ENCODE data around the gene RBFOX2.
"Not testable (repeated sequence)": the region's sequence is repeated elsewhere in the genome, so short reads cannot be mapped to it uniquely, and the experiment has no call there.

RBFOX2 gene

DNA sequence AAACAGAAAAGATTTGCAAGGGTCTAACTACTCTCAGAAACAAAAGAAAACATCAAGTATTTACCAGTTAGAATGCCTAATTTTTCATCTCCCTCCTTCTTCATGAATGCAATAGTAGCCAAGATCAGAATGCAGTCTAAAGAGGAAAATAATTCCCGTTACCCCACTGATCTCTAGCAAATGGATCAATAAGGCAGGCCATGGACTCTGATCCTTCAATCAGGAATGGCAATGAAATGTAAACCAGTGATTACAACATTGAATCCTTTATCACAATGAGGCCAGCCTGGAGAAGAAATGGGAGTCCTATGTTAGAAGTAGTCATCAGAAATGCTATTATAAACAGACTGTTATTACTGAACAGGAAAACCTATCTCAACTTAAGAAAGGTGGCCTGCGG lies 204.4 kb downstream of the RBFOX2 start:
- Histone ChIP-seq H3K27me3 (ENCODE audit: control insufficient read depth in 2 of 2, insufficient read depth in 2 of 2, low read length in 2 of 2) (no peaks in the 10 kb centered on the region), H3K36me3 (ENCODE audit: control insufficient read depth in 2 of 2, insufficient read depth in 2 of 2, low read length in 2 of 2) (no peaks in the 10 kb centered on the region), H3K4me1 (ENCODE audit: control insufficient read depth in 2 of 2, insufficient read depth in 2 of 2, low read length in 2 of 2) (peaks cover 0 to 10% of the 10 kb centered on the region in 2 donors), H3K4me3 (ENCODE audit: low read length in 2 of 2) (no peak overlapping the region), H3K9ac (ENCODE audit: low read depth in 1 of 2, low read length in 2 of 2) (no peak overlapping the region), H3K27ac (ENCODE audit: low read depth in 2 of 2, low read length in 2 of 2) (no peak overlapping the region), H3K9me3 (ENCODE audit: control insufficient read depth in 2 of 2, low read length in 2 of 2) (no peaks in the 10 kb centered on the region)

DNA sequence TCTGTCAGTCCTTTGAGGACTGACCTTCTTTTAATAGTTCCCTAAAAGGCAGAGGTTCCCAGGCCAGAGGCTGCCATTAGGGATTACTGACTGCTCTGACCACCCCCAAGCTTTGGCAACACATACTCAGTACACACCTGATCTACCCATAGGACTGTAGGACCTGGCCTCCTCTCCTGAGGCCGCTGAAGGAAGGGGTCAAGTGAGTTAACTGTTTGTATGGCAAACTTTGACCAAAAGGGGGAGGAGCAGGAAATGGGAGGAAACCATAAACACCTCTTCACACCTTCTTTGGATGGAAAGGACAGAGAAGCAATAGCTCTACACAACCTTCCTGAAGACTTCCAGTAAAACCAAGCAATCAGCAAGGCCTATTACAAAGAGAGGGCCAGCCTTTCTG lies 207.0 kb downstream of the RBFOX2 start:
- Histone ChIP-seq H3K27ac (ENCODE audit: low read depth in 2 of 2, low read length in 2 of 2) (no peak overlapping the region), H3K9me3 (ENCODE audit: control insufficient read depth in 2 of 2, low read length in 2 of 2) (no peaks in the 10 kb centered on the region), H3K27me3 (ENCODE audit: control insufficient read depth in 2 of 2, insufficient read depth in 2 of 2, low read length in 2 of 2) (no peaks in the 10 kb centered on the region), H3K9ac (ENCODE audit: low read depth in 1 of 2, low read length in 2 of 2) (no peak overlapping the region), H3K4me3 (ENCODE audit: low read length in 2 of 2) (no peak overlapping the region), H3K4me1 (ENCODE audit: control insufficient read depth in 2 of 2, insufficient read depth in 2 of 2, low read length in 2 of 2) (peaks cover 0 to 10% of the 10 kb centered on the region in 2 donors), H3K36me3 (ENCODE audit: control insufficient read depth in 2 of 2, insufficient read depth in 2 of 2, low read length in 2 of 2) (no peaks in the 10 kb centered on the region)

DNA sequence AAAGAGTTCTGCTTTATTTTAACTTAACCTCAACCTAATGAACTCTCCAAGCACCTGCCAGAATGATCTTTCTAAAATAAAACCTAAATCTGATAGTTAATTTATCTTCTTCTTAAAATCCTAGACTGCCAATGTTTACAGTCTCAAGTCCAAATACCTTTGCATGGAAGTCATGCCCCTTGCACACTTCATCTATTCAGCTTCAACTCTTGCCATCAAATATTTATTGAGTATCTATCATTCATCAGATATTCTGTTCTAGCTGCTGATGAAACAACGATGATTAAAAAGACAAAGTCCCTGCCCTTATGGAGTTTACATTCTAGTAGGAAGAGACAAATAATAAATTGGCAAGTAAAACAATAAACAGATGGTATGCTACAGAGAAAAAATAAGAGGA lies 209.2 kb downstream of the RBFOX2 start:
- no peak overlapping the region for H3K9ac ChIP-seq (ENCODE audit: low read depth in 1 of 2, low read length in 2 of 2)
- H3K9me3 ChIP-seq (ENCODE audit: control insufficient read depth in 2 of 2, low read length in 2 of 2), result no peaks in the 10 kb centered on the region
- no peak overlapping the region for H3K27ac ChIP-seq (ENCODE audit: low read depth in 2 of 2, low read length in 2 of 2)
- H3K27me3 ChIP-seq (ENCODE audit: control insufficient read depth in 2 of 2, insufficient read depth in 2 of 2, low read length in 2 of 2), result no peaks in the 10 kb centered on the region
- no peak overlapping the region for H3K4me3 ChIP-seq (ENCODE audit: low read length in 2 of 2)
- H3K4me1 ChIP-seq (ENCODE audit: control insufficient read depth in 2 of 2, insufficient read depth in 2 of 2, low read length in 2 of 2), result peaks cover 0 to 10% of the 10 kb centered on the region in 2 donors
- H3K36me3 ChIP-seq (ENCODE audit: control insufficient read depth in 2 of 2, insufficient read depth in 2 of 2, low read length in 2 of 2), result no peaks in the 10 kb centered on the region

DNA sequence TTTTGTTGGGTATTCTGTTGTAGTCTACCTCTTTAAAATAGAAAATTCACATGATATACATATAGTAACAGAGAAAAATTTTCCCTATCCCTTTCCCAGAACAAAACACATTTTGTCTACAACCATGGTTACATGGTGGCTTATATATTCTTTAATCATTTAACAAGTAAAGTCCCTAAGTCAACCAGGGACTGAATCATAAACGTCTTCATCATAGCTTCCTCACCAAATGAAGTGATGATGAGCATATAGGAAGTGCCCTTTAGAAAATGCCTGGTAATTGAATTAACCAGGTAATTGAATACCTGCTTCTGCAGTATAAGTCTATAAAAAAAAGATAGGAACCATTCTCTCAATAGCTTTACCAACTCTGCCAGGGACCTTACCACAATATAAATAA lies 209.7 kb downstream of the RBFOX2 start:
- Histone ChIP-seq H3K36me3 (ENCODE audit: control insufficient read depth in 2 of 2, insufficient read depth in 2 of 2, low read length in 2 of 2) (no peaks in the 10 kb centered on the region), H3K27me3 (ENCODE audit: control insufficient read depth in 2 of 2, insufficient read depth in 2 of 2, low read length in 2 of 2) (no peaks in the 10 kb centered on the region), H3K4me1 (ENCODE audit: control insufficient read depth in 2 of 2, insufficient read depth in 2 of 2, low read length in 2 of 2) (peaks cover 0 to 10% of the 10 kb centered on the region in 2 donors), H3K9ac (ENCODE audit: low read depth in 1 of 2, low read length in 2 of 2) (no peak overlapping the region), H3K9me3 (ENCODE audit: control insufficient read depth in 2 of 2, low read length in 2 of 2) (no peaks in the 10 kb centered on the region), H3K4me3 (ENCODE audit: low read length in 2 of 2) (no peak overlapping the region), H3K27ac (ENCODE audit: low read depth in 2 of 2, low read length in 2 of 2) (no peak overlapping the region)

DNA sequence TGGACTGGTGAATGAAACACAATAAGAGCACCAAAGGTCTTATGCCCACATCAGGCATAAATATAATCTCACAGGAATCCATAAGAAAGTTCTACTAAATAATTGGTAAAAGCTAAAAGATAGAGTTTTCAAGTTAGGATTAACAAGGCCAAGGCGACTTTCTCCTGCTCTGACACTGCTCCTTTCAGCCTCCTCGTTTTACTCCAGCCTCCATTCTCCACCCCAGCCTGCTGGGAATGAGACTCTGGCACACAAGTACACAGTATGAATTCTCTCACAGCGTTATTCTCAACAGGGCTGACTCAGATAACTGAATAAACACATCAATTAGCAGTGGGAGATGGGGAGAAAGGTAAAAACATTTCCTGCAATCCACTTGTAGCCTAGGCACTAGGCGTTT lies 216.0 kb downstream of the RBFOX2 start:
- Histone ChIP-seq H3K36me3 (ENCODE audit: control insufficient read depth in 2 of 2, insufficient read depth in 2 of 2, low read length in 2 of 2) (peaks cover 9% of the 10 kb centered on the region in 2 donors), H3K27me3 (ENCODE audit: control insufficient read depth in 2 of 2, insufficient read depth in 2 of 2, low read length in 2 of 2) (no peaks in the 10 kb centered on the region), H3K9me3 (ENCODE audit: control insufficient read depth in 2 of 2, low read length in 2 of 2) (no peaks in the 10 kb centered on the region), H3K9ac (ENCODE audit: low read depth in 1 of 2, low read length in 2 of 2) (no peak overlapping the region), H3K4me3 (ENCODE audit: low read length in 2 of 2) (no peak overlapping the region), H3K4me1 (ENCODE audit: control insufficient read depth in 2 of 2, insufficient read depth in 2 of 2, low read length in 2 of 2) (no peaks in the 10 kb centered on the region), H3K27ac (ENCODE audit: low read depth in 2 of 2, low read length in 2 of 2) (no peak overlapping the region)

DNA sequence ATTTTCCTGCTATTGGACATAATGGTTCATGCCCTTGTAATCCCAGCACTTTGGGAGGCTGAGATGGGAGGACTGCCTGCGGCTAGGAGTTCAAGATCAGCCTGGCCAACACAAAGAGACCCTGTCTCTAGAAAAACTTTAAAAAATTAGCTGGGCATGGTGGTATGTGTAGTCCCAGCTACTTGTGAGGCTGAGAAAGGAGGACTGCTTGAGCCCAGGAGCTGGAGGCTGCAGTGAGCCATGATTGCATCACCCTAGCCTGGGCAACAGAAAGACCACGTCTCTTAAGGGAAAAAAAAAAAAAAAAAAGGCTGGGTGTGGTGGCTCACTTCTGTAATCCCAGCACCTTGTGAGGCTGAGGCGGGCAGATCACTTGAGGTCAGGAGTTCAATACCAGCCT lies 217.0 kb downstream of the RBFOX2 start:
- peaks cover 9% of the 10 kb centered on the region in 2 donors for H3K36me3 ChIP-seq (ENCODE audit: control insufficient read depth in 2 of 2, insufficient read depth in 2 of 2, low read length in 2 of 2)
- no peak overlapping the region for H3K9ac ChIP-seq (ENCODE audit: low read depth in 1 of 2, low read length in 2 of 2)
- no peak overlapping the region for H3K4me3 ChIP-seq (ENCODE audit: low read length in 2 of 2)
- H3K9me3 ChIP-seq (ENCODE audit: control insufficient read depth in 2 of 2, low read length in 2 of 2), result no peaks in the 10 kb centered on the region
- no peaks in the 10 kb centered on the region for H3K27me3 ChIP-seq (ENCODE audit: control insufficient read depth in 2 of 2, insufficient read depth in 2 of 2, low read length in 2 of 2)
- H3K4me1 ChIP-seq (ENCODE audit: control insufficient read depth in 2 of 2, insufficient read depth in 2 of 2, low read length in 2 of 2), result no peaks in the 10 kb centered on the region
- H3K27ac ChIP-seq (ENCODE audit: low read depth in 2 of 2, low read length in 2 of 2), result no peak overlapping the region

DNA sequence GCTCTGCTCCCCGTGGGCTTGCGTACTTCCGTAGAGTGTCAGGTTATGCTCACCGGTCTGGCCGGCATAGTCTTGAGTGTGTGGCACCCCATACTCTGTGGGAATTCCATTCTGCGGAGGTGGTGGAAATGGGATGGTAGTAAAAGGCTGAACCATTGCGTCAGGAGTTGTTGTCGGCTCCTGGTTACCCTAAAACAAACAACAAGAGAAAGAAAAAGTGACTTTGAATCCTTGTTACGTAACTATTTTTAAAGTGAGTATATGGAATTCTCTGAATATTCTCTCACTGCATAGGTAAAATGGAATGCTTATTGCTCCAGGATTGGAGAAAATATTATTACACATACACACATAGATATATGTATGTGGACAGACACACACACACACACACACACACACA lies 218.8 kb downstream of the RBFOX2 start:
- Histone ChIP-seq H3K9me3 (ENCODE audit: control insufficient read depth in 2 of 2, low read length in 2 of 2) (no peaks in the 10 kb centered on the region), H3K4me1 (ENCODE audit: control insufficient read depth in 2 of 2, insufficient read depth in 2 of 2, low read length in 2 of 2) (no peaks in the 10 kb centered on the region), H3K27me3 (ENCODE audit: control insufficient read depth in 2 of 2, insufficient read depth in 2 of 2, low read length in 2 of 2) (no peaks in the 10 kb centered on the region), H3K4me3 (ENCODE audit: low read length in 2 of 2) (no peak overlapping the region), H3K9ac (ENCODE audit: low read depth in 1 of 2, low read length in 2 of 2) (no peak overlapping the region), H3K27ac (ENCODE audit: low read depth in 2 of 2, low read length in 2 of 2) (no peak overlapping the region), H3K36me3 (ENCODE audit: control insufficient read depth in 2 of 2, insufficient read depth in 2 of 2, low read length in 2 of 2) (peaks cover 9 to 11% of the 10 kb centered on the region in 2 donors)

DNA sequence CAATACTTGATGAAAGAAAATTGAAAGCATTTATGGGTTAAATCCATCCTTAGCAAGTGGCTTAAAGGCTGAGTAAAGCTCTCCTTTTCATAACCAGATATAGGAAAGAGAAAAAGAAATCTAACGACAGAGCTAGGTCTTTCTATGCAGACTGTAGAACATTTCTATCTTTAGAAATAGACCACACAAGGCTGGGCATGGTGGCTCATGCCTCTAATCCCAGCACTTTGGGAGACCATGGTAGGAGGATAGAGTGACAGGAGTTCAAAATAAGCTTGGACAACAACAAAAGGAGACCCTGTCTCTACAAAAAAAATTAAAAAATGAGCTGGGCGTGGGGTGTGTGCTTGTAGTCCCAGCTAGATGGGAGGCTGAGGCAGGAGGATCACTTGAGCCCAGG lies 220.2 kb downstream of the RBFOX2 start:
- Histone ChIP-seq H3K36me3 (ENCODE audit: control insufficient read depth in 2 of 2, insufficient read depth in 2 of 2, low read length in 2 of 2) (peaks cover 9 to 11% of the 10 kb centered on the region in 2 donors), H3K27ac (ENCODE audit: low read depth in 2 of 2, low read length in 2 of 2) (no peak overlapping the region), H3K27me3 (ENCODE audit: control insufficient read depth in 2 of 2, insufficient read depth in 2 of 2, low read length in 2 of 2) (no peaks in the 10 kb centered on the region), H3K4me3 (ENCODE audit: low read length in 2 of 2) (no peak overlapping the region), H3K9ac (ENCODE audit: low read depth in 1 of 2, low read length in 2 of 2) (no peak overlapping the region), H3K4me1 (ENCODE audit: control insufficient read depth in 2 of 2, insufficient read depth in 2 of 2, low read length in 2 of 2) (no peaks in the 10 kb centered on the region), H3K9me3 (ENCODE audit: control insufficient read depth in 2 of 2, low read length in 2 of 2) (no peaks in the 10 kb centered on the region)

DNA sequence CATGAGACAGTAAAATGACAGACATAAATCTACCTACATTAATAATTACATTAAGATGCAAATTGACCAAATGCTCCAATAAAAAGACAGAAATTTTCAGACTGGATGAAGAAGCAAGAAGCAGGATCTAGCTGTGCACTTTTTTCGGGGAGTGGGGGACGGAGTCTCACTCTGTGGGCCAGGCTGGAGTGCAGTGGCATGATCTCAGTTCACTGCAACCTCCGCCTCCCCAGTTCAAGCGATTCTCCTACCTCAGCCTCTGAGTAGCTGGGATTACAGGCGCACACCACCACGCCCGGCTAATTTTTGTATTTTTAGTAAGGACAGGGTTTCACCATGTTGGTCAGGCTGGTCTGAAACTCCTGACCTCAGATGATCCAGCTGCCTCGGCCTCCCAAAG lies 222.0 kb downstream of the RBFOX2 start:
- not testable (repeated sequence) for H3K4me1 ChIP-seq (ENCODE audit: control insufficient read depth in 2 of 2, insufficient read depth in 2 of 2, low read length in 2 of 2)

DNA sequence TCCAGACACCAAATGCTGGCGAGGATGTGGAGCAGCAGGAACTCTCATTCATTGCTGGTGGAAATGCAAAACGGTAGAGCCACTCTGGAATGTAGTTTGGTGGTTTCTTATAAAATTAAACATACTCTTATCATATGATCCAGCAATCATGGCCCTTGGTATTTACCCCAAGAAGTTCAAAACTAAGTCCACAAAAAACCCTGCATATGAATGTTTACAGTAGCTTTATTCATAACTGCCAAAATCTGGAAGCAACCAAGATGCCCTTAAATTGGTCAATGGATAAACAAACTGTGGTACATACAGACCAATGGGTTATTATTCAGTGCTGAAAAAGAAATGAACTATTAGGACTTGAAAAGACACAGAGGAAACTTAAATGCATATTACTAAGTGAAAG lies 223.2 kb downstream of the RBFOX2 start:
- Histone ChIP-seq H3K27me3 (ENCODE audit: control insufficient read depth in 2 of 2, insufficient read depth in 2 of 2, low read length in 2 of 2) (no peaks in the 10 kb centered on the region), H3K4me3 (ENCODE audit: low read length in 2 of 2) (no peak overlapping the region), H3K9ac (ENCODE audit: low read depth in 1 of 2, low read length in 2 of 2) (no peak overlapping the region), H3K9me3 (ENCODE audit: control insufficient read depth in 2 of 2, low read length in 2 of 2) (no peaks in the 10 kb centered on the region), H3K4me1 (ENCODE audit: control insufficient read depth in 2 of 2, insufficient read depth in 2 of 2, low read length in 2 of 2) (no peaks in the 10 kb centered on the region), H3K36me3 (ENCODE audit: control insufficient read depth in 2 of 2, insufficient read depth in 2 of 2, low read length in 2 of 2) (peaks cover 9 to 15% of the 10 kb centered on the region in 2 donors), H3K27ac (ENCODE audit: low read depth in 2 of 2, low read length in 2 of 2) (no peak overlapping the region)

More for the DNA sequence above, 222.0 kb downstream of the RBFOX2 start:
- H3K27me3 ChIP-seq (ENCODE audit: control insufficient read depth in 2 of 2, insufficient read depth in 2 of 2, low read length in 2 of 2); H3K4me3 ChIP-seq (ENCODE audit: low read length in 2 of 2); H3K9ac ChIP-seq (ENCODE audit: low read depth in 1 of 2, low read length in 2 of 2); H3K27ac ChIP-seq (ENCODE audit: low read depth in 2 of 2, low read length in 2 of 2); H3K9me3 ChIP-seq (ENCODE audit: control insufficient read depth in 2 of 2, low read length in 2 of 2): not testable (repeated sequence)
- H3K36me3 ChIP-seq (ENCODE audit: control insufficient read depth in 2 of 2, insufficient read depth in 2 of 2, low read length in 2 of 2), result peaks cover 9 to 15% of the 10 kb centered on the region in 2 donors

DNA sequence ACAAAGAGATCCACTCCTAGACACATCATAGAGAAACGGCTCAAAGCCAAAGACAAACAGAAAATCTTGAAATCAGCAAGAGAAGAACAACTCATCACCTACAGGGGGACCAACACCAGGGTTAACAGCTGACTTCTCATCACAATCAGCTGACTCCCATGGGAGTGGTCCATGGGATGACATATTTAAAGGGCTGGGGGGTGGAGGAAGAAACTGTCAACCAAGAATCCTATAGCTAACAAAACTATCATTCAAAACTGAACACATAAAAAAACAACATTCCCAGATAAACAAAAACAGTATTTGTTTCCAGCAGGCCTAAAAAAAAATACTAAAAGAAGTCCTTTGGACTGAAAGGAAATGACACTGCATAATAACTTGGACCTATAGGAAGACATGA lies 224.2 kb downstream of the RBFOX2 start:
- H3K4me3 ChIP-seq (ENCODE audit: low read length in 2 of 2), result no peak overlapping the region
- no peaks in the 10 kb centered on the region for H3K9me3 ChIP-seq (ENCODE audit: control insufficient read depth in 2 of 2, low read length in 2 of 2)
- no peaks in the 10 kb centered on the region for H3K4me1 ChIP-seq (ENCODE audit: control insufficient read depth in 2 of 2, insufficient read depth in 2 of 2, low read length in 2 of 2)
- no peaks in the 10 kb centered on the region for H3K27me3 ChIP-seq (ENCODE audit: control insufficient read depth in 2 of 2, insufficient read depth in 2 of 2, low read length in 2 of 2)
- H3K9ac ChIP-seq (ENCODE audit: low read depth in 1 of 2, low read length in 2 of 2), result no peak overlapping the region
- peaks cover 5 to 12% of the 10 kb centered on the region in 2 donors for H3K36me3 ChIP-seq (ENCODE audit: control insufficient read depth in 2 of 2, insufficient read depth in 2 of 2, low read length in 2 of 2)
- no peak overlapping the region for H3K27ac ChIP-seq (ENCODE audit: low read depth in 2 of 2, low read length in 2 of 2)
